ENCODE measurements around the gene RGS7. TPM values are rescaled to one million over a fixed set of nuclear protein-coding genes. Genes with fewer than 3 reads are reported as not detected.
"Not testable (repeated sequence)": the region's sequence is repeated elsewhere in the genome, so short reads cannot be mapped to it uniquely, and the experiment has no call there.

Gene RGS7
- total RNA-seq, 1 experiment from 2014 or later: not detected

DNA sequence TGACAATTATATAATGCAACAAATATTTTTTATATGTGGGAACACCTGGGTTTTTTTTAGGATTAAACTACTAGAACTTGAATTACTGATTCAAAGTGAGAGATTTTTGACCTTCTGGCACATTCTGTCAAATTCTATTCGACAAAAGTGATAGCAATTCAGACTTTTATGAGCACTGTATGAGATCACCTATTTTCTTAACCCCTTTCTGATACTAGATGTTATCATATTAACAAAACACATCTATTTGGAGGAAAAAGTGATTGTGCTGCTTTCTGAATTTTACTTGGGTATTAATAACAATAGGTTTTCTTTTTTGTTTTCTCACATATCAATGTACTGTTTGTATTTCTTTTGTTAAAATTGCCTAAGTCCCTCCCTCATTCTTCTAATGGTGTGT, 570.1 kb downstream of the RGS7 start:
- DNase-seq (ENCODE audit: low spot score): no peak
- in situ Hi-C loops (cut with HindIII; ENCODE audit: low sequenced_read_pairs): no loop called here

GRCh38 chr1:240784776-240785175, 572.2 kb downstream of the RGS7 start:
- peak; percentile 16 for DNase-seq (ENCODE audit: low spot score)

GRCh38 chr1:240783728-240784137, 573.3 kb downstream of the RGS7 start:
- in situ Hi-C loops (cut with HindIII; ENCODE audit: low sequenced_read_pairs); DNase-seq (ENCODE audit: low spot score): not testable (repeated sequence)

More at GRCh38 chr1:240784776-240785175, 572.2 kb downstream of the RGS7 start:
- in situ Hi-C loops (cut with HindIII; ENCODE audit: low sequenced_read_pairs): no loop called here

DNA sequence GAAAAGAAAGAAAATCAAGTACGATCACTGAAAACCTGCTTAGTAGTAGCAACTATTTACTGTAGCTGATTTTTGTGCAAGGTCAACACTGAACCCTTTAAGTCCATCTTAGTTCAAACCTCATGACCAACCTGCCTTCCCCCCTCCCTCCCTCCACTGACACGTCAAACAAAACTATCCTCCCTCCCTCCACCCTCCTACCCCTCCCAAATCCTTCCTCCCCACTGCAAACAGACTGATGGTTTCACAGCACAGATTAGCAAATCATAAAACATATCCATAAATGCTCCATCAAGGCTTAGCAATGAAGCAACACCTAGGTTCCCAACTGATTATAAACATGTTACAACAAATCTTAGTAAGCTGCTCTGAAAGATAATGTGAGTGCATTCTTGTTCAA, 580.8 kb downstream of the RGS7 start:
- in situ Hi-C loops (cut with HindIII; ENCODE audit: low sequenced_read_pairs): no loop called here
- no peak for DNase-seq (ENCODE audit: low spot score)

- in situ Hi-C loops (cut with HindIII; ENCODE audit: low sequenced_read_pairs): no loop called here
- no peak for DNase-seq (ENCODE audit: low spot score)
Observed at GRCh38 chr1:240772131-240772530, 584.9 kb downstream of the RGS7 start.

DNA sequence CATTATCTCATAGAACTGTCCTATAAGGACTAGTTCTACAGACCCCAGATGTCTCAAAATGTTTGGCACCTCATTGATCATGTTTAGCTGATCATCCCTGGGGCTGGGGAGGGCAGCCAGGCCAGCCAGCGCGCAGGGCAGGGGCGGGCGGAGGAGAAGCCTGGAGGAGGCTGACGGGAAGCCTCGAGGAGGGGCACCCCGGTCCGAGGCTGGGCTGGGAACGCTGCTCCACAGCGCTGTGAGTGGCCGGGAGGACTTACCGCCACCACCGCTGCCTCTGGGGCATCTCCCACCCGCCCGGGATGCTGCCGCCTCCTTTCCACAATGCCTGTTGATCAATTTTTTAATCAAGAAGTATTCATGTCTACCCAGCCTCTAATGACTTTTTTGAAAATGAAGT, 585.6 kb downstream of the RGS7 start:
- in situ Hi-C loops (cut with HindIII; ENCODE audit: low sequenced_read_pairs): no loop called here
- DNase-seq (ENCODE audit: low spot score): no peak

GRCh38 chr1:240768979-240769378, 588.0 kb downstream of the RGS7 start:
- in situ Hi-C loops (cut with HindIII; ENCODE audit: low sequenced_read_pairs): no loop called here
- no peak for DNase-seq (ENCODE audit: low spot score)

- no peak for DNase-seq (ENCODE audit: low spot score)
- in situ Hi-C loops (cut with HindIII; ENCODE audit: low sequenced_read_pairs): no loop called here
Observed at GRCh38 chr1:240766831-240767230, 590.2 kb downstream of the RGS7 start.

DNA sequence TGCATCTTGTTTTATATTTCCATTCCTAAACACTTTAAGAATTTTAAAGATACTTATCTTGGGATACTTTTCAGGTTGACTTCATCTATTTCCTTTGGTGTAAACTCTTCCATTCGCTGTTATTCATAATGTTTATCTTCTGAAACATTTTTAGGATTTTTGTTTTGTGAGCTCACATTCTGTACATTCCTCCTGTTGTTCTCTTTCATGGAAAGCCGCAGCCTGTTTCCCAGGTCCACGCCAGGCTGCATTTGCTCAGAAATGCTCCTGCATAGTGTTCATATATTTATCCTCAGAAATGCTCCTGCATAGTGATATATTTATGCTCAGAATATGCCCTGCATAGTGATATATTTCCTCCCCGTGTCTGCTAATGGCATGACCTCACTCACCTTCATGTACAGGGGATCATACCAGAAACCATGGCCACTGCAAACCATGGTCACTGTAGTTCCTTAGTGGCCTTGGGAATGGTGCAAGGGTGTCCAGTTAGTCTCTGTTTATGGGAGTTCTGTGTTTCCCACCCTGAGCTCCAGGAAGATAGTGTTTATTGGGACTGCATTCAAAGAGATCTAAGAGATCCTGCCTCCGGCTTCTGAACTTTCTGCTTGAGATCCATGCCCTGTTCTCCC, 591.2 kb downstream of the RGS7 start:
- no peak for DNase-seq (ENCODE audit: low spot score)
- in situ Hi-C loops (cut with HindIII; ENCODE audit: low sequenced_read_pairs): no loop called here

- in situ Hi-C loops (cut with HindIII; ENCODE audit: low sequenced_read_pairs): no loop called here
- no peak for DNase-seq (ENCODE audit: low spot score)
Observed at GRCh38 chr1:240763771-240764170, 593.2 kb downstream of the RGS7 start.

GRCh38 chr1:240763095-240763494, 593.9 kb downstream of the RGS7 start:
- DNase-seq (ENCODE audit: low spot score); in situ Hi-C loops (cut with HindIII; ENCODE audit: low sequenced_read_pairs): not testable (repeated sequence)

DNA sequence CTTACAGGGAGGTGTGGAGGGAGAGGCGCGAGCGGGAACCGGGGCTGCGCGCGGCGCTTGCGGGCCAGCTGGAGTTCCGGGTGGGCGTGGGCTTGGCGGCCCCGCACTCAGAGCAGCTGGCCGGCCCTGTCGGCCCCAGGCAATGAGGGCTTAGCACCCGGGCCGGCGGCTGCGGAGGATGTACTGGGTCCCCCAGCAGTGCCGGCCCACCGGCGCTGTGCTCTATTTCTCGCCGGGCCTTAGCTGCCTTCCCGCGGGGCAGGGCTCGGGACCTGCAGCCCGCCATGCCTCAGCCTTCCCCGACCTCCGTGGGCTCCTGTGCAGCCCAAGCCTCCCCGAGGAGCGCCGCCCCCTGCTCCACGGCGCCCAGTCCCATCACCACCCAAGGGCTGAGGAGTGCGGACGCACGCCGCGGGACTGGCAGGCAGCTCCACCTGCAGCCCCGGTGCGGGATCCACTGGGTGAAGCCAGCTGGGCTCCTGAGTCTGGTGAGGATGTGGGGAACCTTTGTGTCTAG, 594.5 kb downstream of the RGS7 start:
- in situ Hi-C loops (cut with HindIII; ENCODE audit: low sequenced_read_pairs); DNase-seq (ENCODE audit: low spot score): not testable (repeated sequence)

- DNase-seq (ENCODE audit: low spot score); in situ Hi-C loops (cut with HindIII; ENCODE audit: low sequenced_read_pairs): not testable (repeated sequence)
Observed at GRCh38 chr1:240758777-240759176, 598.2 kb downstream of the RGS7 start.

GRCh38 chr1:240758296-240758695, 598.7 kb downstream of the RGS7 start:
- DNase-seq (ENCODE audit: low spot score): no peak
- in situ Hi-C loops (cut with HindIII; ENCODE audit: low sequenced_read_pairs): no loop called here

DNA sequence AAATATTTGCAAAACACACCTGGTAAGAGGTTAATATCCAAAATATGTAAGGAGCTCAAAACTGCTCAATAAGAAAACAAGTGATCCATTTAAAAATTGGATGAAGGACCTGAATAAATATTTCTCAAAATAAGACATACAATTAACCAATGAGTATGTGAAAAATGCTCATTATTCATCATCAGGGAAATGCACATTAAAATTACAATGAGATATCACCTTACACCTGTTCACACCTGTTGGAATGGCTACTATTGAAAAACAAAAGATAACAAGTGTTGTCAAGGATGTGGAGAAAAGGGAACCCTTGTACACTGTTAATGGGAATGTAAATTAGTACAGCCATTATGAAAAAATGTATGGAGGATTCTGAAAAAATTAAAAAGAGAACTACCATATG, 609.1 kb downstream of the RGS7 start:
- in situ Hi-C loops (cut with HindIII; ENCODE audit: low sequenced_read_pairs): no loop called here
- no peak for DNase-seq (ENCODE audit: low spot score)

DNA sequence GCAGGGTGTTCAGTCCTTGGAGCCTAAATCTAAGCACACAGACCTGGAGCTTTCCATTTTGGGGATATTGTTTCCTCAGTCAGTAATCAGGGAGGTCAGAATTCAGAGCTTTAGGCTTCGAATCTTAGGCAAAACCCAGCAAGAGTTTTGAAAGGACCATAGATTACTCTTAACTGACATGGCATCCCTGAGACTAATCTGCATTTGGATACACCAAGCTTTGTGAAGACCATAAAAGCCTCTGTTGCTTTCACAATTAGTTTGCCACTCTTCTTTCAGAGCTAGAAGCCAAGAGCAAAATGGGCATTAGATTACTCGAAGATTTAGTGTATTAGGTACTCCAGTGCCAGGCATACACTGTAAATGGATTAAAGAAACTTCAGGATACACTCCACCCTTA, 613.3 kb downstream of the RGS7 start:
- DNase-seq (ENCODE audit: low spot score): no peak
- in situ Hi-C loops (cut with HindIII; ENCODE audit: low sequenced_read_pairs): no loop called here

DNA sequence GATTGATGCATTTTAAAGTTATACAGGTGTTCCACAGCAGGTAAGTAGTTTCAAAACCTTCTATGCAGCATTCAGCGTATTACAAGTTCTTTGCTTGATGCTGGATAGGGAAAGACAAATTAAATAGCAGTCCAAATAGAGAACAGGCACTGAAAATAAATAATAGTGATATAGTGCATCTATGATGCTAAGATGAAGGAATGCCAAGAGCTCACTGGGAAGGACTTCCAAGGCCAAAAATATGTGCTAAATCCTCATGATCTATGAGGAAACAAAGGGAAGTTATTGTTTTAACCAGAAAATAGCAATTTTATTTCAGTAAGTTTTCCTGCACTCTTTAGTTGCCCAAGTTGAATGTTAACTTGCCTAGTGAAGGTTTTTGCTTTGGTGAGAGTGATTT, 617.3 kb downstream of the RGS7 start:
- in situ Hi-C loops (cut with HindIII; ENCODE audit: low sequenced_read_pairs): no loop called here
- DNase-seq (ENCODE audit: low spot score): peak; percentile 1

GRCh38 chr1:240739139-240739538, 617.9 kb downstream of the RGS7 start:
- in situ Hi-C loops (cut with HindIII; ENCODE audit: low sequenced_read_pairs): no loop called here
- DNase-seq (ENCODE audit: low spot score): no peak

- in situ Hi-C loops (cut with HindIII; ENCODE audit: low sequenced_read_pairs): no loop called here
- peak; percentile 89 for DNase-seq (ENCODE audit: low spot score)
Observed at GRCh38 chr1:240737766-240738265, 619.2 kb downstream of the RGS7 start.

- peak; percentile 29 for DNase-seq (ENCODE audit: low spot score)
- in situ Hi-C loops (cut with HindIII; ENCODE audit: low sequenced_read_pairs): no loop called here
Observed at GRCh38 chr1:240737298-240737697, 619.7 kb downstream of the RGS7 start.

DNA sequence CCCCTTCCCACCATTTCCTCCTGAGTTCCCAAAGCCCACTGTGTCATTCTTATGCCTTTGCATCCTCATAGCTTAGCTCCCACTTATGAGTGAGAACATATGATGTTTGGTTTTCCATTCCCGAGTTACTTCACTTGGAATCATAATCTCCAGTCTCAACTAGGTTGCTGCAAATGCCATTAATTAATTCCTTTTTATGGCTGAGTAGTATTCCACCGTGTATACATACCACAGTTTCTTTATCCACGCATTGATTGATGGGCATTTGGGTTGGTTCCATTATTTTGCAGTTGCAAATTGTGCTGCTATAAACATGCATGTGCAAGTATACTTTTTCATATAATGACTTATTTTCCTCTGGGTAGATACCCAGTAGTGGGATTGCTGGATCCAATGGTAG, 622.3 kb downstream of the RGS7 start:
- in situ Hi-C loops (cut with HindIII; ENCODE audit: low sequenced_read_pairs); DNase-seq (ENCODE audit: low spot score): not testable (repeated sequence)

Measured in G401 (cell line).